GM18868 (cell line): ENCODE data around the gene GPR101.

Source experiments
- ATAC-seq: cut with Tn5 transposase; IDR thresholded peaks from one replicate; pipeline ENCODE4 v1.9.1; 2021; ENCODE audit warnings: mild to moderate bottlenecking, moderate library complexity; ENCODE audit not compliant: unreplicated experiment

GPR101 gene

GRCh38 chrX:137033774-137034507, at the start of gene GPR101:
GPR101 (minus strand) TSS chrX:137033995; CDS start chrX:137031674, 2,321 bp downstream.
- ATAC-seq = no peak

- ATAC-seq = no peak
Observed at GRCh38 chrX:137081239-137081638, 47.4 kb upstream of the GPR101 start.

GRCh38 chrX:137072396-137072795, 38.6 kb upstream of the GPR101 start:
- ATAC-seq = no peak

GRCh38 chrX:137071596-137071995, 37.8 kb upstream of the GPR101 start:
- no peak for ATAC-seq

- no peak for ATAC-seq
Observed at GRCh38 chrX:137067147-137067546, 33.4 kb upstream of the GPR101 start.

- ATAC-seq = no peak
Observed at GRCh38 chrX:137062915-137063617, 29.3 kb upstream of the GPR101 start.

GRCh38 chrX:137058339-137059127, 24.7 kb upstream of the GPR101 start:
- no peak for ATAC-seq

- peak; percentile 20 for ATAC-seq
Observed at GRCh38 chrX:137052643-137053235, 18.9 kb upstream of the GPR101 start.

GRCh38 chrX:137051978-137052642, 18.3 kb upstream of the GPR101 start:
- peak; percentile 98 for ATAC-seq

- no peak for ATAC-seq
Observed at GRCh38 chrX:137044893-137045292, 11.1 kb upstream of the GPR101 start.

- ATAC-seq = no peak
Observed at GRCh38 chrX:137043736-137044135, 9.9 kb upstream of the GPR101 start.

GRCh38 chrX:137041329-137041728, 7.5 kb upstream of the GPR101 start:
- ATAC-seq = no peak

GRCh38 chrX:137040113-137040794, 6.5 kb upstream of the GPR101 start:
- no peak for ATAC-seq

GRCh38 chrX:137034508-137034872, 695 bp upstream of the GPR101 start:
- ATAC-seq = no peak

- ATAC-seq = no peak
Observed at GRCh38 chrX:137032841-137033773, 688 bp downstream of the GPR101 start.

- peak; percentile 11 for ATAC-seq
Observed at GRCh38 chrX:137032341-137032694, 1.5 kb downstream of the GPR101 start.

GRCh38 chrX:137031517-137032340, 2.1 kb downstream of the GPR101 start:
- peak; percentile 82 for ATAC-seq

GRCh38 chrX:137031039-137031438, 2.8 kb downstream of the GPR101 start:
- ATAC-seq = peak; percentile 3
